Thymus (tissue), 11 donors: ENCODE data around the gene FBRSL1. TPM values are rescaled to one million over a fixed set of nuclear protein-coding genes. Genes with fewer than 3 reads are reported as not detected.

Source experiments
- DNase-seq, 9 donors: peaks; one replicate each; pipeline ENCODE4 v3.0.0-alpha.2; 2013; ENCODE audit warnings: low spot score in 9 of 9, low read depth in 6 of 9, missing footprints in 1 of 9
- H3K27ac ChIP-seq, 2 donors: one replicate each; pipeline ENCODE4 v1.5.1; 2013; ENCODE audit warnings: control low read depth in 1 of 2, low read depth in 1 of 2, low read length in 1 of 2, mild to moderate bottlenecking in 1 of 2, moderate library complexity in 1 of 2
- H3K27me3 ChIP-seq, 2 donors: one replicate each; pipeline ENCODE4 v1.5.1; 2013; ENCODE audit warnings: low read length in 1 of 2; ENCODE audit not compliant: control insufficient read depth in 2 of 2, insufficient read depth in 1 of 2
- H3K36me3 ChIP-seq, 2 donors: one replicate each; pipeline ENCODE4 v1.5.1; 2013; ENCODE audit warnings: low read length in 1 of 2, mild to moderate bottlenecking in 1 of 2, moderate library complexity in 1 of 2; ENCODE audit not compliant: control insufficient read depth in 2 of 2, insufficient read depth in 2 of 2
- H3K4me1 ChIP-seq, 2 donors: one replicate each; pipeline ENCODE4 v1.5.1; 2013; ENCODE audit warnings: low read length in 2 of 2; ENCODE audit not compliant: control insufficient read depth in 2 of 2, insufficient read depth in 2 of 2
- H3K4me3 ChIP-seq, 2 donors: one replicate each; pipeline ENCODE4 v1.5.1; 2013; ENCODE audit warnings: low read length in 2 of 2, control low read depth in 1 of 2, mild to moderate bottlenecking in 1 of 2
- H3K9me3 ChIP-seq, 2 donors: one replicate each; pipeline ENCODE4 v1.5.1; 2013; ENCODE audit warnings: low read length in 1 of 2, mild to moderate bottlenecking in 1 of 2; ENCODE audit not compliant: control insufficient read depth in 2 of 2, insufficient read depth in 1 of 2
- WGBS: extraction: QIAGEN DNeasy Blood & Tissue Kit; methylation state at CpG from one replicate; pipeline ENCODE4 v1.1.7; 2013; 5-methylcytosine and 5-hydroxymethylcytosine counted together
- polyA plus RNA-seq: library from polyadenylated mRNA; stranded (reverse); fragments of 200-250 nt; gene quantifications from one replicate; pipeline ENCODE4 v1.2.3, GENCODE V29; 2013
- total RNA-seq: library from RNA; stranded (reverse); fragments of 120-200 nt; gene quantifications from one replicate; pipeline ENCODE4 v1.2.4, GENCODE V29; 2013
- donor health status: healthy.

Gene FBRSL1
- total and polyA plus RNA-seq, 2 donors, result 5.9 to 28.7 TPM

- 95% methylated on average over 17 of the region's 17 CpGs for WGBS
- DNase-seq, result no peak
- no peaks in the 10 kb centered on the region for H3K4me1 ChIP-seq
- H3K4me3 ChIP-seq, result no peak overlapping the region
- no peak overlapping the region for H3K27ac ChIP-seq
- H3K27me3 ChIP-seq, result no peaks in the 10 kb centered on the region
- H3K9me3 ChIP-seq, result peaks cover 0 to 12% of the 10 kb centered on the region in 2 donors
- H3K36me3 ChIP-seq, result peaks cover 5 to 40% of the 10 kb centered on the region in 2 donors
Measured at GRCh38 chr12:132514216-132514820, 24.4 kb downstream of the FBRSL1 start.

GRCh38 chr12:132514838-132515237, 24.9 kb downstream of the FBRSL1 start:
- Histone ChIP-seq H3K4me3 (no peak overlapping the region), H3K9me3 (peaks cover 0 to 14% of the 10 kb centered on the region in 2 donors), H3K27me3 (no peaks in the 10 kb centered on the region), H3K27ac (no peak overlapping the region), H3K36me3 (peaks cover 5 to 35% of the 10 kb centered on the region in 2 donors), H3K4me1 (no peaks in the 10 kb centered on the region)
- no peak for DNase-seq
- WGBS, result 98% methylated on average over 5 of the region's 5 CpGs

GRCh38 chr12:132516095-132517012, 26.4 kb downstream of the FBRSL1 start:
- H3K9me3 ChIP-seq, result peaks cover 0 to 14% of the 10 kb centered on the region in 2 donors
- no peak for DNase-seq
- peaks cover 2 to 23% of the 10 kb centered on the region in 2 donors for H3K36me3 ChIP-seq
- no peak overlapping the region for H3K27ac ChIP-seq
- H3K4me3 ChIP-seq, result no peak overlapping the region
- no peaks in the 10 kb centered on the region for H3K4me1 ChIP-seq
- WGBS, result 98% methylated on average over 18 of the region's 18 CpGs
- H3K27me3 ChIP-seq, result no peaks in the 10 kb centered on the region

- no peaks in the 10 kb centered on the region for H3K27me3 ChIP-seq
- no peaks in the 10 kb centered on the region for H3K4me1 ChIP-seq
- WGBS, result 93% methylated on average over 19 of the region's 19 CpGs
- H3K27ac ChIP-seq, result no peak overlapping the region
- peaks cover 0 to 14% of the 10 kb centered on the region in 2 donors for H3K9me3 ChIP-seq
- DNase-seq, result no peak
- H3K4me3 ChIP-seq, result no peak overlapping the region
- peaks cover 2 to 19% of the 10 kb centered on the region in 2 donors for H3K36me3 ChIP-seq
Measured at GRCh38 chr12:132517013-132517739, 27.2 kb downstream of the FBRSL1 start.

GRCh38 chr12:132517740-132518100, 27.8 kb downstream of the FBRSL1 start:
- peaks cover 0 to 14% of the 10 kb centered on the region in 2 donors for H3K9me3 ChIP-seq
- no peak for DNase-seq
- no peaks in the 10 kb centered on the region for H3K4me1 ChIP-seq
- H3K4me3 ChIP-seq, result no peak overlapping the region
- peaks cover 2 to 19% of the 10 kb centered on the region in 2 donors for H3K36me3 ChIP-seq
- H3K27me3 ChIP-seq, result no peaks in the 10 kb centered on the region
- WGBS, result 95% methylated on average over 10 of the region's 10 CpGs
- H3K27ac ChIP-seq, result no peak overlapping the region

GRCh38 chr12:132518354-132518992, 28.5 kb downstream of the FBRSL1 start:
- Histone ChIP-seq H3K9me3 (peaks cover 0 to 14% of the 10 kb centered on the region in 2 donors), H3K4me3 (no peak overlapping the region), H3K27ac (no peak overlapping the region), H3K36me3 (peaks cover 2 to 15% of the 10 kb centered on the region in 2 donors), H3K27me3 (no peaks in the 10 kb centered on the region), H3K4me1 (peaks cover 0 to 2% of the 10 kb centered on the region in 2 donors)
- 99% methylated on average over 7 of the region's 7 CpGs for WGBS
- no peak for DNase-seq

GRCh38 chr12:132520421-132521199, 30.7 kb downstream of the FBRSL1 start:
- 93% methylated on average over 17 of the region's 17 CpGs for WGBS
- no peak overlapping the region for H3K27ac ChIP-seq
- H3K27me3 ChIP-seq, result no peaks in the 10 kb centered on the region
- peaks cover 7 to 15% of the 10 kb centered on the region in 2 donors for H3K36me3 ChIP-seq
- no peak for DNase-seq
- H3K4me1 ChIP-seq, result peaks cover 0 to 12% of the 10 kb centered on the region in 2 donors
- no peak overlapping the region for H3K4me3 ChIP-seq
- H3K9me3 ChIP-seq, result peaks cover 0 to 14% of the 10 kb centered on the region in 2 donors

GRCh38 chr12:132521200-132521580, 31.2 kb downstream of the FBRSL1 start:
- Histone ChIP-seq H3K4me1 (peaks cover 0 to 12% of the 10 kb centered on the region in 2 donors), H3K4me3 (no peak overlapping the region), H3K36me3 (peaks cover 7 to 16% of the 10 kb centered on the region in 2 donors), H3K27me3 (no peaks in the 10 kb centered on the region), H3K9me3 (peaks cover 0 to 14% of the 10 kb centered on the region in 2 donors), H3K27ac (no peak overlapping the region)
- no peak for DNase-seq
- 92% methylated on average over 15 of the region's 15 CpGs for whole genome bisulfite sequencing
